GM23338 (cell line): ENCODE data around the gene ANKRD6.

Experiments
- CTCF ChIP-seq, 2 experiments: fragments of 200-600 bp in 1 of 2; sonication (generic) in 1 of 2; conservative IDR thresholded peaks; 2 replicates each; pipeline versions ENCODE4 v1.5.1 to v1.6.1; 2016 to 2017; ENCODE audit warnings: antibody characterized with exemption in 2 of 2, low read depth in 2 of 2, mild to moderate bottlenecking in 2 of 2, moderate library complexity in 1 of 2
- JUNB ChIP-seq: IDR thresholded peaks from one replicate; pipeline ENCODE4 v1.6.1; 2016; ENCODE audit warnings: antibody characterized with exemption; ENCODE audit not compliant: unreplicated experiment
- POLR2AphosphoS5 ChIP-seq: IDR thresholded peaks from 2 replicates; pipeline ENCODE4 v1.6.1; 2016; ENCODE audit warnings: antibody characterized with exemption, low read depth
- TF ChIP-seq, protein P1 (sequence below): IDR thresholded peaks from one replicate; pipeline ENCODE4 v1.6.1; 2018; ENCODE audit warnings: antibody characterized with exemption; ENCODE audit not compliant: unreplicated experiment

GRCh38 chr6:89597372-89597771, 164.4 kb downstream of the ANKRD6 start:
- no peak for TF ChIP-seq CTCF (conservative IDR thresholded peaks at IDR 0.05; ENCODE audit: low read depth in 2 of 2)
- TF ChIP-seq, protein P1, sequence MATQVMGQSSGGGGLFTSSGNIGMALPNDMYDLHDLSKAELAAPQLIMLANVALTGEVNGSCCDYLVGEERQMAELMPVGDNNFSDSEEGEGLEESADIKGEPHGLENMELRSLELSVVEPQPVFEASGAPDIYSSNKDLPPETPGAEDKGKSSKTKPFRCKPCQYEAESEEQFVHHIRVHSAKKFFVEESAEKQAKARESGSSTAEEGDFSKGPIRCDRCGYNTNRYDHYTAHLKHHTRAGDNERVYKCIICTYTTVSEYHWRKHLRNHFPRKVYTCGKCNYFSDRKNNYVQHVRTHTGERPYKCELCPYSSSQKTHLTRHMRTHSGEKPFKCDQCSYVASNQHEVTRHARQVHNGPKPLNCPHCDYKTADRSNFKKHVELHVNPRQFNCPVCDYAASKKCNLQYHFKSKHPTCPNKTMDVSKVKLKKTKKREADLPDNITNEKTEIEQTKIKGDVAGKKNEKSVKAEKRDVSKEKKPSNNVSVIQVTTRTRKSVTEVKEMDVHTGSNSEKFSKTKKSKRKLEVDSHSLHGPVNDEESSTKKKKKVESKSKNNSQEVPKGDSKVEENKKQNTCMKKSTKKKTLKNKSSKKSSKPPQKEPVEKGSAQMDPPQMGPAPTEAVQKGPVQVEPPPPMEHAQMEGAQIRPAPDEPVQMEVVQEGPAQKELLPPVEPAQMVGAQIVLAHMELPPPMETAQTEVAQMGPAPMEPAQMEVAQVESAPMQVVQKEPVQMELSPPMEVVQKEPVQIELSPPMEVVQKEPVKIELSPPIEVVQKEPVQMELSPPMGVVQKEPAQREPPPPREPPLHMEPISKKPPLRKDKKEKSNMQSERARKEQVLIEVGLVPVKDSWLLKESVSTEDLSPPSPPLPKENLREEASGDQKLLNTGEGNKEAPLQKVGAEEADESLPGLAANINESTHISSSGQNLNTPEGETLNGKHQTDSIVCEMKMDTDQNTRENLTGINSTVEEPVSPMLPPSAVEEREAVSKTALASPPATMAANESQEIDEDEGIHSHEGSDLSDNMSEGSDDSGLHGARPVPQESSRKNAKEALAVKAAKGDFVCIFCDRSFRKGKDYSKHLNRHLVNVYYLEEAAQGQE: no peak
- TF ChIP-seq JUNB: no peak
- no peak for TF ChIP-seq POLR2AphosphoS5
